K562 (cell line): ENCODE results near the gene BLVRA. TPM values are rescaled to one million over a fixed set of nuclear protein-coding genes. Genes with fewer than 3 reads are reported as not detected.
A peak's percentile ranks its signal among the peaks of the same experiment; 100 is the strongest.
"Not testable (repeated sequence)": the region's sequence is repeated elsewhere in the genome, so short reads cannot be mapped to it uniquely, and the experiment has no call there.

ENCODE experiments used
- ATAC-seq: fragments of 200-7000 bp; cut with Tn5 transposase; 3 replicates; pipeline ENCODE4 v1.9.1; 2020; ENCODE audit warnings: moderate library complexity
- BruUV-seq: library from RNA; stranded (reverse); fragments of 400-500 nt; replicated peaks from 2 replicates; lab custom pipeline; 2021; lab: Mats Ljungman, UMichigan
- CTCF ChIA-PET: fragments of 300-600 bp; formaldehyde crosslinking; extraction: SDS; loops from one replicate; lab custom pipeline; 2021; ENCODE audit warnings: low intra/inter-chr PET ratio; lab: Yijun Ruan, JAX
- POLR2A ChIA-PET: fragments of 300-600, 350-650 bp; sonication (Branson Sonifier 250); formaldehyde crosslinking; extraction: SDS; loops from one replicate; lab custom pipeline; 2021; ENCODE audit warnings: antibody characterized with exemption, inconsistent platforms; lab: Yijun Ruan, JAX
- DNase-seq, 4 experiments: peaks; one replicate each; pipeline versions ENCODE4 v3.0.0 to v3.0.0-alpha.2; 2011 to 2018; ENCODE audit warnings: low spot score in 3 of 4, mixed read lengths in 3 of 4; ENCODE audit errors: extremely low read depth in 1 of 4
- FAIRE-seq: peaks from 2 replicates; lab custom pipeline; 2011; peaks lifted over from hg19 to GRCh38; lab: Jason Lieb, UNC
- H2AFZ ChIP-seq: 2 replicates; pipeline ENCODE4 v1.6.0; 2011; ENCODE audit warnings: low read depth, low read length, control low read depth, inconsistent platforms
- H3K27ac ChIP-seq: fragments of 200-600 bp; 3 replicates; pipeline ENCODE4 v1.8.0; 2011; ENCODE audit warnings: low read depth, mild to moderate bottlenecking, control low read depth, inconsistent platforms, low read length, moderate library complexity, mixed read lengths; ENCODE audit errors: extremely low read depth
- H3K27me3 ChIP-seq, 2 experiments: fragments of 300-600 bp in 1 of 2; 2 replicates in 1 of 2; 3 replicates in 1 of 2; pipeline versions ENCODE4 v1.6.0 to v1.8.0; 2011; ENCODE audit warnings: inconsistent platforms in 2 of 2, low read length in 2 of 2, mild to moderate bottlenecking in 1 of 2, mixed read lengths in 1 of 2, moderate library complexity in 1 of 2; ENCODE audit not compliant: control insufficient read depth in 2 of 2, insufficient read depth in 2 of 2
- H3K36me3 ChIP-seq: fragments of 300-600 bp; 3 replicates; pipeline ENCODE4 v1.8.0; 2011; ENCODE audit warnings: mild to moderate bottlenecking, low read length, inconsistent platforms; ENCODE audit not compliant: control insufficient read depth, insufficient read depth
- H3K4me1 ChIP-seq, 2 experiments: fragments of 200-600 bp in 1 of 2; replicated peaks in 1 of 2; 2 replicates in 1 of 2; 3 replicates in 1 of 2; pipeline versions ENCODE4 v1.5.1 to v1.8.0; 2011; ENCODE audit warnings: inconsistent platforms in 2 of 2, low read length in 2 of 2, mild to moderate bottlenecking in 1 of 2, mixed read lengths in 1 of 2, moderate library complexity in 1 of 2; ENCODE audit not compliant: control insufficient read depth in 2 of 2, insufficient read depth in 2 of 2
- H3K4me2 ChIP-seq: 2 replicates; pipeline ENCODE4 v1.6.1; 2011; ENCODE audit warnings: low read length, control low read depth, inconsistent platforms, mixed read lengths; ENCODE audit not compliant: insufficient read depth
- H3K4me3 ChIP-seq: fragments of 200-600 bp; sonication (generic), shearing (Covaris generic); 2 replicates; pipeline ENCODE4 v1.5.1; 2016; ENCODE audit warnings: control low read depth, inconsistent platforms
- H3K79me2 ChIP-seq: fragments of 200-600 bp; 3 replicates; pipeline ENCODE4 v1.8.0; 2011; ENCODE audit warnings: low read length, inconsistent platforms; ENCODE audit not compliant: control insufficient read depth, insufficient read depth
- H3K9ac ChIP-seq, 2 experiments: 2 replicates each; pipeline versions ENCODE4 v1.6.0 to v1.6.1; 2011; ENCODE audit warnings: low read depth in 2 of 2, low read length in 2 of 2, control low read depth in 1 of 2, inconsistent platforms in 1 of 2, mild to moderate bottlenecking in 1 of 2, mixed read lengths in 1 of 2; ENCODE audit not compliant: insufficient read depth in 1 of 2
- H3K9me1 ChIP-seq: one replicate; pipeline ENCODE4 v1.6.0; 2011; ENCODE audit warnings: inconsistent platforms, mild to moderate bottlenecking, low read length, moderate library complexity; ENCODE audit not compliant: control insufficient read depth, insufficient read depth
- H3K9me3 ChIP-seq: replicated peaks from 2 replicates; pipeline ENCODE4 v1.5.1; 2011; ENCODE audit warnings: low read depth, low read length, inconsistent platforms; ENCODE audit not compliant: control insufficient read depth, insufficient read depth
- H4K20me1 ChIP-seq: replicated peaks from 2 replicates; pipeline ENCODE4 v1.6.1; 2011; ENCODE audit warnings: low read length, inconsistent platforms, mixed read lengths; ENCODE audit not compliant: control insufficient read depth, insufficient read depth
- CC2D1A ChIP-seq: fragments of 450-650 bp; IDR thresholded peaks from 2 replicates; pipeline ENCODE4 v1.6.1; 2017; ENCODE audit warnings: mild to moderate bottlenecking
- CTCF ChIP-seq, 3 experiments: IDR thresholded peaks in 2 of 3; conservative IDR thresholded peaks in 1 of 3; 2 replicates each; pipeline ENCODE4 v1.5.1; 2011 to 2012; ENCODE audit warnings: low read length in 3 of 3, mild to moderate bottlenecking in 3 of 3, control low read depth in 2 of 3, improper control_type of control experiment in 1 of 3, inconsistent platforms in 1 of 3, low read depth in 1 of 3, mixed read lengths in 1 of 3, moderate library complexity in 1 of 3; ENCODE audit not compliant: insufficient read depth in 2 of 3
- CTCFL ChIP-seq: IDR thresholded peaks from 2 replicates; pipeline ENCODE4 v1.6.1; 2011; ENCODE audit warnings: borderline replicate concordance, low read depth, mild to moderate bottlenecking, moderate library complexity, low read length; ENCODE audit not compliant: insufficient read depth, poor library complexity, severe bottlenecking
- E2F8 ChIP-seq: fragments of 450-650 bp; IDR thresholded peaks from 2 replicates; pipeline ENCODE4 v1.7.1; 2018; ENCODE audit warnings: mild to moderate bottlenecking, low read depth; ENCODE audit not compliant: partially characterized antibody
- JUND ChIP-seq, 2 experiments: IDR thresholded peaks; 2 replicates in 1 of 2; 3 replicates in 1 of 2; pipeline ENCODE4 v1.6.1; 2011; ENCODE audit warnings: borderline replicate concordance in 2 of 2, low read depth in 2 of 2, low read length in 2 of 2, improper control_type of control experiment in 1 of 2, missing biosample characterization in 1 of 2, missing genetic modification characterization in 1 of 2, missing genetic modification reagents in 1 of 2
- NFE2 ChIP-seq: IDR thresholded peaks from 2 replicates; pipeline ENCODE4 v1.6.1; 2014; ENCODE audit warnings: antibody characterized with exemption, low read depth
- NFIC ChIP-seq: fragments of 450-650 bp; IDR thresholded peaks from 2 replicates; pipeline ENCODE4 v1.6.1; 2017; ENCODE audit warnings: mild to moderate bottlenecking, inconsistent platforms
- RAD21 ChIP-seq, 2 experiments: fragments of 250-450 bp in 1 of 2; fragments of 450-650 bp in 1 of 2; sonication (Bioruptor Pico) in 1 of 2; formaldehyde crosslinking in 1 of 2; IDR thresholded peaks in 1 of 2; conservative IDR thresholded peaks in 1 of 2; 2 replicates each; pipeline versions ENCODE4 v1.4.0 to v1.8.0; 2020 to 2022; ENCODE audit warnings: mild to moderate bottlenecking in 2 of 2, moderate library complexity in 1 of 2
- SMC3 ChIP-seq: conservative IDR thresholded peaks from 2 replicates; pipeline ENCODE4 v1.6.1; 2011; ENCODE audit warnings: low read depth, low read length, improper control_type of control experiment; ENCODE audit not compliant: insufficient read depth
- WGBS: fragments of 100-300 bp; shearing (Covaris generic); methylation state at CpG from one replicate; pipeline ENCODE4 v1.1.6; 2016; ENCODE audit warnings: low coverage, mixed read lengths; ENCODE audit not compliant: insufficient coverage; ENCODE audit errors: missing lambda C conversion rate; 5-methylcytosine and 5-hydroxymethylcytosine counted together
- in situ Hi-C: fragments of 300-500 bp; cut with MboI; formaldehyde crosslinking; loops from 4 replicates; pipeline ENCODE4 v1.15.0; 2018; ENCODE audit warnings: inconsistent platforms, mixed read lengths
- intact Hi-C: fragments of 100-400 bp; cut with micrococcal nuclease; formaldehyde crosslinking; loops from 2 replicates; pipeline ENCODE4 v1.14.2; 2022
- polyA plus RNA-seq, 8 experiments: library from polyadenylated mRNA; depleted of rRNA in 4 of 8; stranded (reverse) in 5 of 8; unstranded in 3 of 8; fragments of >200 nt; fragmentation: Nextera tagmentation in 2 of 8; fragmentation: Illumina TruSeq in 1 of 8; extraction: Ambion mirVana in 2 of 8; extraction: Trizol in 1 of 8; gene quantifications; 2 replicates each; pipeline versions ENCODE4 v1.2.1 to v1.2.3, GENCODE V29; 2011 to 2014; ENCODE audit warnings: inconsistent platforms in 1 of 8, missing spikeins in 1 of 8
- total RNA-seq, 7 experiments: library from RNA; depleted of rRNA in 6 of 7; stranded (reverse); fragments of >200 nt in 6 of 7; fragmentation: Illumina TruSeq in 2 of 7; extraction: Trizol in 2 of 7; gene quantifications; 2 replicates each; pipeline versions ENCODE4 v1.2.1 to v1.2.3, GENCODE V29; 2011 to 2021; ENCODE audit warnings: low replicate concordance in 1 of 7

Gene BLVRA
- total and polyA plus RNA-seq, 9 of the 15 experiments (the other 6 are each of a cell fraction or from before 2014, with no cell fraction given): 48.5 to 147 (median 61.5) TPM

GRCh38 chr7:43810195-43810941, 51.9 kb downstream of the BLVRA start:
- H2AFZ ChIP-seq; BruUV-seq; H3K36me3 ChIP-seq; in situ Hi-C loops; H3K4me3 ChIP-seq; H3K4me1 ChIP-seq; H3K27me3 ChIP-seq; H3K9me1 ChIP-seq; H4K20me1 ChIP-seq; H3K79me2 ChIP-seq; H3K9me3 ChIP-seq; H3K4me2 ChIP-seq; H3K27ac ChIP-seq; TF ChIP-seq JUND (tag; IDR thresholded peaks at IDR 0.05; ENCODE audit: borderline replicate concordance, low read depth, low read length): not testable (repeated sequence)
- H3K9ac ChIP-seq: peak overlapping the region in 1 of 2 experiments; percentile 4; a peak in 1 of 4 replicates
- FAIRE-seq: peak; percentile 85
- peak; percentile 23 to 86 (median 56) for DNase-seq
- ChIA-PET POLR2A (interaction anchor here (0.6 to 1.0 kb wide), 2 partner anchors 19 to 32 kb away, joined by 4 to 7 read pairs; no protein-coding TSS in a partner anchor), CTCF (interaction anchor here (1.0 to 2.7 kb wide), 3 partner anchors 28 to 228 kb away, joined by 3 to 15 read pairs (median 6); partner anchors contain the start of gene STK17A)
- intact Hi-C loops: loop anchor here (1.0 to 5.0 kb wide), 4 partner anchors 28 to 228 kb away; partner anchors contain the start of gene COA1
- WGBS: 23% methylated on average over 15 of the region's 16 CpGs
- ATAC-seq: peak; percentile 97
- TF ChIP-seq NFIC: 0 out of 2 replicates have a peak, but pooled peaks have one; percentile 17
- 0 out of 2 replicates have a peak, but pooled peaks have one; percentile 1 for TF ChIP-seq JUND (IDR thresholded peaks at IDR 0.05; ENCODE audit: borderline replicate concordance, low read depth, low read length)
- peak; percentile 59 for TF ChIP-seq E2F8
- 0 out of 2 replicates have a peak, but pooled peaks have one; percentile 24 for TF ChIP-seq CC2D1A
- TF ChIP-seq SMC3: peak; percentile 52
- peak; percentile 22; the same call in 1 of the 2 replicates for TF ChIP-seq NFE2
- peak; percentile 79 to 92 (median 79) for TF ChIP-seq CTCF (IDR thresholded peaks at IDR 0.05 in 2 of 3, conservative IDR thresholded peaks at IDR 0.05 in 1 of 3; ENCODE audit: insufficient read depth in 2 of 3, low read depth in 1 of 3, low read length in 3 of 3)
- peak; percentile 75 to 86 for TF ChIP-seq RAD21 (CRISPR knock-in tag; conservative IDR thresholded peaks at IDR 0.05 in 1 of 2, IDR thresholded peaks at IDR 0.05 in 1 of 2)
- peak; percentile 39 for TF ChIP-seq CTCFL
